ENCODE results near the gene CPZ. TPM values are rescaled to one million over a fixed set of nuclear protein-coding genes. Genes with fewer than 3 reads are reported as not detected.

CPZ gene
- total and polyA plus RNA-seq, 10 of the 15 experiments (the other 5 are each of a cell fraction or from before 2014, with no cell fraction given), result not detected

- H3K27ac ChIP-seq (ENCODE audit: control insufficient read depth, insufficient read depth), result no peak overlapping the region
- FAIRE-seq (no peak), DNase-seq (ENCODE audit: low read depth, low spot score) (no peak), ATAC-seq (no peak)
- no peak overlapping the region for H3K4me2 ChIP-seq (ENCODE audit: control insufficient read depth, insufficient read depth)
- no peak overlapping the region for H3K4me3 ChIP-seq
- ChIA-PET SMC1A (ENCODE audit: uncharacterized antibody, unreplicated experiment) (no interaction called here), POLR2A (no interaction called here), CTCF (no interaction called here), RAD21 (ENCODE audit: unreplicated experiment) (no interaction called here)
- H3K27me3 ChIP-seq (replicated peaks in 1 of 2; ENCODE audit: control insufficient read depth in 2 of 2, insufficient read depth in 2 of 2, low read length in 1 of 2), result no peaks in the 10 kb centered on the region; a peak in 2 of 4 replicates
- 38% methylated on average over 11 of the region's 11 CpGs for WGBS (ENCODE audit: insufficient coverage, insufficient replicate concordance, low lambda C conversion rate, missing lambda C conversion rate)
- H3K9me3 ChIP-seq (replicated peaks; ENCODE audit: control insufficient read depth, insufficient read depth, low read length), result no peaks in the 10 kb centered on the region
- H4K20me1 ChIP-seq (ENCODE audit: control insufficient read depth, insufficient read depth), result no peaks in the 10 kb centered on the region
- no peaks in the 10 kb centered on the region for H3K36me3 ChIP-seq (ENCODE audit: control insufficient read depth in 2 of 2, insufficient read depth in 2 of 2, low read length in 1 of 2)
- H3K79me2 ChIP-seq (ENCODE audit: control insufficient read depth, insufficient read depth, low read length), result no peaks in the 10 kb centered on the region
- intact Hi-C loops (cut with micrococcal nuclease; ENCODE audit: unreplicated experiment) (no loop called here), in situ Hi-C loops (cut with MboI) (no loop called here)
- BruUV-seq (replicated peaks), result no TSS peak
- no peak overlapping the region for H3K9ac ChIP-seq (ENCODE audit: control insufficient read depth, insufficient read depth, low read length)
- no peaks in the 10 kb centered on the region for H3K4me1 ChIP-seq (ENCODE audit: control insufficient read depth, insufficient read depth, low read length)
- no peak overlapping the region for H2AFZ ChIP-seq (ENCODE audit: control insufficient read depth, low read depth, low read length)
- TF ChIP-seq PAX5 (IDR thresholded peaks at IDR 0.05; ENCODE audit: borderline replicate concordance, low read depth, low read length) (no peak), HDAC2 (IDR thresholded peaks at IDR 0.05) (no peak), ZNF217 (IDR thresholded peaks at IDR 0.05) (no peak), E2F8 (IDR thresholded peaks at IDR 0.05; ENCODE audit: low read depth, partially characterized antibody) (no peak), HCFC1 (IDR thresholded peaks at IDR 0.05; ENCODE audit: low read length) (no peak), PAX8 (IDR thresholded peaks at IDR 0.05) (no peak), CBFB (IDR thresholded peaks at IDR 0.05; ENCODE audit: low read depth) (no peak), ZBTB4 (CRISPR knock-in tag; IDR thresholded peaks at IDR 0.05) (no peak), EZH2 (IDR thresholded peaks at IDR 0.05; ENCODE audit: borderline replicate concordance, control insufficient read depth, low read depth, low read length) (no peak)
- TF ChIP-seq, protein P1, sequence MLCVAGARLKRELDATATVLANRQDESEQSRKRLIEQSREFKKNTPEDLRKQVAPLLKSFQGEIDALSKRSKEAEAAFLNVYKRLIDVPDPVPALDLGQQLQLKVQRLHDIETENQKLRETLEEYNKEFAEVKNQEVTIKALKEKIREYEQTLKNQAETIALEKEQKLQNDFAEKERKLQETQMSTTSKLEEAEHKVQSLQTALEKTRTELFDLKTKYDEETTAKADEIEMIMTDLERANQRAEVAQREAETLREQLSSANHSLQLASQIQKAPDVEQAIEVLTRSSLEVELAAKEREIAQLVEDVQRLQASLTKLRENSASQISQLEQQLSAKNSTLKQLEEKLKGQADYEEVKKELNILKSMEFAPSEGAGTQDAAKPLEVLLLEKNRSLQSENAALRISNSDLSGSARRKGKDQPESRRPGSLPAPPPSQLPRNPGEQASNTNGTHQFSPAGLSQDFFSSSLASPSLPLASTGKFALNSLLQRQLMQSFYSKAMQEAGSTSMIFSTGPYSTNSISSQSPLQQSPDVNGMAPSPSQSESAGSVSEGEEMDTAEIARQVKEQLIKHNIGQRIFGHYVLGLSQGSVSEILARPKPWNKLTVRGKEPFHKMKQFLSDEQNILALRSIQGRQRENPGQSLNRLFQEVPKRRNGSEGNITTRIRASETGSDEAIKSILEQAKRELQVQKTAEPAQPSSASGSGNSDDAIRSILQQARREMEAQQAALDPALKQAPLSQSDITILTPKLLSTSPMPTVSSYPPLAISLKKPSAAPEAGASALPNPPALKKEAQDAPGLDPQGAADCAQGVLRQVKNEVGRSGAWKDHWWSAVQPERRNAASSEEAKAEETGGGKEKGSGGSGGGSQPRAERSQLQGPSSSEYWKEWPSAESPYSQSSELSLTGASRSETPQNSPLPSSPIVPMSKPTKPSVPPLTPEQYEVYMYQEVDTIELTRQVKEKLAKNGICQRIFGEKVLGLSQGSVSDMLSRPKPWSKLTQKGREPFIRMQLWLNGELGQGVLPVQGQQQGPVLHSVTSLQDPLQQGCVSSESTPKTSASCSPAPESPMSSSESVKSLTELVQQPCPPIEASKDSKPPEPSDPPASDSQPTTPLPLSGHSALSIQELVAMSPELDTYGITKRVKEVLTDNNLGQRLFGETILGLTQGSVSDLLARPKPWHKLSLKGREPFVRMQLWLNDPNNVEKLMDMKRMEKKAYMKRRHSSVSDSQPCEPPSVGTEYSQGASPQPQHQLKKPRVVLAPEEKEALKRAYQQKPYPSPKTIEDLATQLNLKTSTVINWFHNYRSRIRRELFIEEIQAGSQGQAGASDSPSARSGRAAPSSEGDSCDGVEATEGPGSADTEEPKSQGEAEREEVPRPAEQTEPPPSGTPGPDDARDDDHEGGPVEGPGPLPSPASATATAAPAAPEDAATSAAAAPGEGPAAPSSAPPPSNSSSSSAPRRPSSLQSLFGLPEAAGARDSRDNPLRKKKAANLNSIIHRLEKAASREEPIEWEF (IDR thresholded peaks at IDR 0.05; ENCODE audit: insufficient replicate concordance, low read depth, low read length), result no peak
- TF ChIP-seq, protein P2, sequence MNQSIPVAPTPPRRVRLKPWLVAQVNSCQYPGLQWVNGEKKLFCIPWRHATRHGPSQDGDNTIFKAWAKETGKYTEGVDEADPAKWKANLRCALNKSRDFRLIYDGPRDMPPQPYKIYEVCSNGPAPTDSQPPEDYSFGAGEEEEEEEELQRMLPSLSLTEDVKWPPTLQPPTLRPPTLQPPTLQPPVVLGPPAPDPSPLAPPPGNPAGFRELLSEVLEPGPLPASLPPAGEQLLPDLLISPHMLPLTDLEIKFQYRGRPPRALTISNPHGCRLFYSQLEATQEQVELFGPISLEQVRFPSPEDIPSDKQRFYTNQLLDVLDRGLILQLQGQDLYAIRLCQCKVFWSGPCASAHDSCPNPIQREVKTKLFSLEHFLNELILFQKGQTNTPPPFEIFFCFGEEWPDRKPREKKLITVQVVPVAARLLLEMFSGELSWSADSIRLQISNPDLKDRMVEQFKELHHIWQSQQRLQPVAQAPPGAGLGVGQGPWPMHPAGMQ (IDR thresholded peaks at IDR 0.05; ENCODE audit: borderline replicate concordance), result no peak
Measured at GRCh38 chr4:8640816-8641215, 48.3 kb downstream of the CPZ start.

Data from GM12878 (cell line).